ENCODE results near the gene LIN9. TPM values are rescaled to one million over a fixed set of nuclear protein-coding genes. Genes with fewer than 3 reads are reported as not detected.

LIN9 gene
- total and polyA plus RNA-seq, 2 of the 13 experiments (the other 11 are each of a cell fraction or from before 2014, with no cell fraction given) = 3.0 to 10.0 TPM

DNA sequence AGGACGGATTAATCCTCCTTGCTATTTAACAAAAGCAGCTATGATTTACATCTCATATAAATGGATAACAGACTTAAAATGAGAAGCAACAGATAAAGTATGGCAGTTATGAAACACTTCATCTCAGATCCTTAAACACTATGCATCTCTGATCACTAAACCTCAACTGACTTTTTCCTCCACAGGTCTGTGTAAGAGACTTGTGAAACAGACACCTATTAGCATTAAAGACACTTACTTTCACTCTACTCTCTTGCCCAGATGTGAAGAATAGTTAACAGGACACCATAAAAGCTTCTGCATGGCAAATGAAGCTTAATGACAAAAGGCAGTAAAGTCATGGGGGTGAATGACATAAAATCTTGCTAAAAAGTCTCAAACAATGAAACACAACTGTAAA lies 6.2 kb downstream of the LIN9 start:
- FAIRE-seq (no peak), ATAC-seq (no peak), DNase-seq (ENCODE audit: low spot score) (no peak)
- Histone ChIP-seq H2AFZ (ENCODE audit: low read length) (no peak overlapping the region), H3K4me3 (replicated peaks in 1 of 3; ENCODE audit: insufficient read depth in 1 of 3, low read depth in 2 of 3, low read length in 3 of 3) (no peak overlapping the region), H4K20me1 (ENCODE audit: insufficient read depth, low read length) (no peaks in the 10 kb centered on the region; the same call in 1 of the 2 replicates), H3K9me3 (ENCODE audit: low read length) (no peaks in the 10 kb centered on the region), H3K9ac (ENCODE audit: insufficient read depth, low read depth, low read length) (no peak overlapping the region), H3K4me2 (ENCODE audit: low read depth, low read length) (no peak overlapping the region), H3K4me1 (ENCODE audit: insufficient read depth, low read length) (peaks cover 11% of the 10 kb centered on the region), H3K27ac (ENCODE audit: extremely low read length, insufficient read depth, low read length) (no peak overlapping the region), H3K36me3 (replicated peaks in 1 of 2; ENCODE audit: control insufficient read depth in 1 of 2, insufficient read depth in 2 of 2, low read length in 2 of 2) (peaks cover 2 to 22% of the 10 kb centered on the region in 2 experiments; a peak in 2 of 5 replicates), H3K27me3 (ENCODE audit: control insufficient read depth in 1 of 2, insufficient read depth in 2 of 2, low read length in 2 of 2) (no peaks in the 10 kb centered on the region), H3K79me2 (ENCODE audit: insufficient read depth, low read length) (peaks cover 44% of the 10 kb centered on the region)
- TF ChIP-seq, protein P1, sequence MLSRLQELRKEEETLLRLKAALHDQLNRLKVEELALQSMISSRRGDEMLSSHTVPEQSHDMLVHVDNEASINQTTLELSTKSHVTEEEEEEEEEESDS (CRISPR knock-in tag; IDR thresholded peaks at IDR 0.05; ENCODE audit: borderline replicate concordance) = no peak
- TF ChIP-seq MTF1 (CRISPR knock-in tag; IDR thresholded peaks at IDR 0.05) (no peak), SALL1 (CRISPR knock-in tag; IDR thresholded peaks at IDR 0.05) (no peak), RAD51 (IDR thresholded peaks at IDR 0.05; ENCODE audit: borderline replicate concordance) (no peak), HMG20A (CRISPR knock-in tag; IDR thresholded peaks at IDR 0.05; ENCODE audit: borderline replicate concordance) (no peak)
- TF ChIP-seq, protein P2, sequence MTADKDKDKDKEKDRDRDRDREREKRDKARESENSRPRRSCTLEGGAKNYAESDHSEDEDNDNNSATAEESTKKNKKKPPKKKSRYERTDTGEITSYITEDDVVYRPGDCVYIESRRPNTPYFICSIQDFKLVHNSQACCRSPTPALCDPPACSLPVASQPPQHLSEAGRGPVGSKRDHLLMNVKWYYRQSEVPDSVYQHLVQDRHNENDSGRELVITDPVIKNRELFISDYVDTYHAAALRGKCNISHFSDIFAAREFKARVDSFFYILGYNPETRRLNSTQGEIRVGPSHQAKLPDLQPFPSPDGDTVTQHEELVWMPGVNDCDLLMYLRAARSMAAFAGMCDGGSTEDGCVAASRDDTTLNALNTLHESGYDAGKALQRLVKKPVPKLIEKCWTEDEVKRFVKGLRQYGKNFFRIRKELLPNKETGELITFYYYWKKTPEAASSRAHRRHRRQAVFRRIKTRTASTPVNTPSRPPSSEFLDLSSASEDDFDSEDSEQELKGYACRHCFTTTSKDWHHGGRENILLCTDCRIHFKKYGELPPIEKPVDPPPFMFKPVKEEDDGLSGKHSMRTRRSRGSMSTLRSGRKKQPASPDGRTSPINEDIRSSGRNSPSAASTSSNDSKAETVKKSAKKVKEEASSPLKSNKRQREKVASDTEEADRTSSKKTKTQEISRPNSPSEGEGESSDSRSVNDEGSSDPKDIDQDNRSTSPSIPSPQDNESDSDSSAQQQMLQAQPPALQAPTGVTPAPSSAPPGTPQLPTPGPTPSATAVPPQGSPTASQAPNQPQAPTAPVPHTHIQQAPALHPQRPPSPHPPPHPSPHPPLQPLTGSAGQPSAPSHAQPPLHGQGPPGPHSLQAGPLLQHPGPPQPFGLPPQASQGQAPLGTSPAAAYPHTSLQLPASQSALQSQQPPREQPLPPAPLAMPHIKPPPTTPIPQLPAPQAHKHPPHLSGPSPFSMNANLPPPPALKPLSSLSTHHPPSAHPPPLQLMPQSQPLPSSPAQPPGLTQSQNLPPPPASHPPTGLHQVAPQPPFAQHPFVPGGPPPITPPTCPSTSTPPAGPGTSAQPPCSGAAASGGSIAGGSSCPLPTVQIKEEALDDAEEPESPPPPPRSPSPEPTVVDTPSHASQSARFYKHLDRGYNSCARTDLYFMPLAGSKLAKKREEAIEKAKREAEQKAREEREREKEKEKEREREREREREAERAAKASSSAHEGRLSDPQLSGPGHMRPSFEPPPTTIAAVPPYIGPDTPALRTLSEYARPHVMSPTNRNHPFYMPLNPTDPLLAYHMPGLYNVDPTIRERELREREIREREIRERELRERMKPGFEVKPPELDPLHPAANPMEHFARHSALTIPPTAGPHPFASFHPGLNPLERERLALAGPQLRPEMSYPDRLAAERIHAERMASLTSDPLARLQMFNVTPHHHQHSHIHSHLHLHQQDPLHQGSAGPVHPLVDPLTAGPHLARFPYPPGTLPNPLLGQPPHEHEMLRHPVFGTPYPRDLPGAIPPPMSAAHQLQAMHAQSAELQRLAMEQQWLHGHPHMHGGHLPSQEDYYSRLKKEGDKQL (CRISPR knock-in tag; IDR thresholded peaks at IDR 0.05; ENCODE audit: low read depth) = no peak
- TF ChIP-seq, protein P3, sequence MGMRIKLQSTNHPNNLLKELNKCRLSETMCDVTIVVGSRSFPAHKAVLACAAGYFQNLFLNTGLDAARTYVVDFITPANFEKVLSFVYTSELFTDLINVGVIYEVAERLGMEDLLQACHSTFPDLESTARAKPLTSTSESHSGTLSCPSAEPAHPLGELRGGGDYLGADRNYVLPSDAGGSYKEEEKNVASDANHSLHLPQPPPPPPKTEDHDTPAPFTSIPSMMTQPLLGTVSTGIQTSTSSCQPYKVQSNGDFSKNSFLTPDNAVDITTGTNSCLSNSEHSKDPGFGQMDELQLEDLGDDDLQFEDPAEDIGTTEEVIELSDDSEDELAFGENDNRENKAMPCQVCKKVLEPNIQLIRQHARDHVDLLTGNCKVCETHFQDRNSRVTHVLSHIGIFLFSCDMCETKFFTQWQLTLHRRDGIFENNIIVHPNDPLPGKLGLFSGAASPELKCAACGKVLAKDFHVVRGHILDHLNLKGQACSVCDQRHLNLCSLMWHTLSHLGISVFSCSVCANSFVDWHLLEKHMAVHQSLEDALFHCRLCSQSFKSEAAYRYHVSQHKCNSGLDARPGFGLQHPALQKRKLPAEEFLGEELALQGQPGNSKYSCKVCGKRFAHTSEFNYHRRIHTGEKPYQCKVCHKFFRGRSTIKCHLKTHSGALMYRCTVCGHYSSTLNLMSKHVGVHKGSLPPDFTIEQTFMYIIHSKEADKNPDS (CRISPR knock-in tag; IDR thresholded peaks at IDR 0.05) = no peak
- TF ChIP-seq, protein P4, sequence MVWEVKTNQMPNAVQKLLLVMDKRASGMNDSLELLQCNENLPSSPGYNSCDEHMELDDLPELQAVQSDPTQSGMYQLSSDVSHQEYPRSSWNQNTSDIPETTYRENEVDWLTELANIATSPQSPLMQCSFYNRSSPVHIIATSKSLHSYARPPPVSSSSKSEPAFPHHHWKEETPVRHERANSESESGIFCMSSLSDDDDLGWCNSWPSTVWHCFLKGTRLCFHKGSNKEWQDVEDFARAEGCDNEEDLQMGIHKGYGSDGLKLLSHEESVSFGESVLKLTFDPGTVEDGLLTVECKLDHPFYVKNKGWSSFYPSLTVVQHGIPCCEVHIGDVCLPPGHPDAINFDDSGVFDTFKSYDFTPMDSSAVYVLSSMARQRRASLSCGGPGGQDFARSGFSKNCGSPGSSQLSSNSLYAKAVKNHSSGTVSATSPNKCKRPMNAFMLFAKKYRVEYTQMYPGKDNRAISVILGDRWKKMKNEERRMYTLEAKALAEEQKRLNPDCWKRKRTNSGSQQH (CRISPR knock-in tag; IDR thresholded peaks at IDR 0.05; ENCODE audit: low read depth) = no peak
- in situ Hi-C loops (cut with HindIII; ENCODE audit: extremely low pct_ligation_motif_present, low pct_unique_long_range_greater_than_20kb) (no loop called here), intact Hi-C loops (cut with micrococcal nuclease; ENCODE audit: unreplicated experiment) (no loop called here)
- no TSS peak for BruUV-seq (replicated peaks)
- 100% methylated on average over 1 of the region's 1 CpG for WGBS (ENCODE audit: low lambda C conversion rate)
- ChIA-PET CTCF (ENCODE audit: low intra/inter-chr PET ratio, low total read pairs) (no interaction called here), POLR2A (no interaction called here)
